HG03469 (cell line): ENCODE data around the gene APOM.
A peak's percentile ranks its signal among the peaks of the same experiment; 100 is the strongest.

Source experiments
- ATAC-seq: cut with Tn5 transposase; IDR thresholded peaks from one replicate; pipeline ENCODE4 v1.9.1; 2021; ENCODE audit warnings: mild to moderate bottlenecking, moderate library complexity, moderate number of reproducible peaks; ENCODE audit not compliant: unreplicated experiment

The APOM gene

DNA sequence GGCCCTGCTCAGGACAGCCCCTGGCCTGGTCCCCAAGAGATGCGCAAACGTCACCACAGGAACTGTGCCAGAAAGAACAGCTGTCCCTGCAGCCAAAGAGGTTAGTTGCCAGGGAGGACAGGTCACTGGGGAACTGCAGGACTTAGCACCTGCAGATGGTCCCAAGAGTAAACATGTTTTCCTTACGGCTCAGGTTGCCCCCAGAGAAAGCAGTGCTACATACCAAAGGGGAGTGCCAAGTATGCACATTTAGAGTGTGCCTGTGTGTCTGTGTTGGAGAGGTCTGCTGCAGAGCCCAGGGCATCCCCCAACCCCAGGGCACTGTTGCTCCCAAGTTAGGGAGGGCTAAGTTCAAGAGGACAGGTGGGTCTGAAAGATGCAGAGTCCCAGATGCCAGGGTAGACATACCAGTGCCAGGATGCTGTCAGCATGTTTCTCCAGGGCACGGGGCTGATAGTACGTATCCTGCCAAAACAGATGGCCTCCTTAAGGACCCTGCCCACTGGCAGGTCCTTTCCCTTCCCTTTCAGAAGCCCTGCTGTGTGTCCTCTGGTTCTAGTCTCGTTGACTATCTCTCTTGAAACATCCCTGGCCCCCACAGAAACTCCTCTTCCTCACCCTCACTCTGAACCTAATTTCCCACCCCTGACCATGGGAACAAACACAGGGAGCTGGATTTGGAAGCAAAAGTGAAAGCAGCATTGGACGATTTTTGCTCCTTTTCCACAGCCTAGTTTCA is 46.1 kb downstream of the APOM start:
- ATAC-seq, result no peak

DNA sequence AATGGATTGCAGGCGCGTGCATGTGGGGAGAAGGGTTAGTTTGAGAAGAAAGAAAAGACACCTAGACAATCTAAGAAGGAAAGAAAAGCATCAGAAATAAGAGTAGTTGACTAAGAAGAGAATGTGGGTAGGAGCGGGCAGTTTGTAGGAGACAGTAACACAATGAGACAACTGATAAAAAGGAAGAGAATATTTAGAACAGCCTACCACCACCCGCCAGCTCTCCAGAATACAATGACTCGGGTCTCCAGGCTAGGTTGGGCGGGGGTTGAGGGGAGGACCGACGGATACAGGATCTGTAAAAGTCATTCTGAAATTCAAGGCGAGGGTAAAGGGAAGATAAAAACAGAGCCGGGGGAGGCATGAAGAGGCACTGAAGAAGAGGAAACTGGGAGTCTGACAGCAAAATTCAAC is 46.7 kb downstream of the APOM start:
- no peak for ATAC-seq

DNA sequence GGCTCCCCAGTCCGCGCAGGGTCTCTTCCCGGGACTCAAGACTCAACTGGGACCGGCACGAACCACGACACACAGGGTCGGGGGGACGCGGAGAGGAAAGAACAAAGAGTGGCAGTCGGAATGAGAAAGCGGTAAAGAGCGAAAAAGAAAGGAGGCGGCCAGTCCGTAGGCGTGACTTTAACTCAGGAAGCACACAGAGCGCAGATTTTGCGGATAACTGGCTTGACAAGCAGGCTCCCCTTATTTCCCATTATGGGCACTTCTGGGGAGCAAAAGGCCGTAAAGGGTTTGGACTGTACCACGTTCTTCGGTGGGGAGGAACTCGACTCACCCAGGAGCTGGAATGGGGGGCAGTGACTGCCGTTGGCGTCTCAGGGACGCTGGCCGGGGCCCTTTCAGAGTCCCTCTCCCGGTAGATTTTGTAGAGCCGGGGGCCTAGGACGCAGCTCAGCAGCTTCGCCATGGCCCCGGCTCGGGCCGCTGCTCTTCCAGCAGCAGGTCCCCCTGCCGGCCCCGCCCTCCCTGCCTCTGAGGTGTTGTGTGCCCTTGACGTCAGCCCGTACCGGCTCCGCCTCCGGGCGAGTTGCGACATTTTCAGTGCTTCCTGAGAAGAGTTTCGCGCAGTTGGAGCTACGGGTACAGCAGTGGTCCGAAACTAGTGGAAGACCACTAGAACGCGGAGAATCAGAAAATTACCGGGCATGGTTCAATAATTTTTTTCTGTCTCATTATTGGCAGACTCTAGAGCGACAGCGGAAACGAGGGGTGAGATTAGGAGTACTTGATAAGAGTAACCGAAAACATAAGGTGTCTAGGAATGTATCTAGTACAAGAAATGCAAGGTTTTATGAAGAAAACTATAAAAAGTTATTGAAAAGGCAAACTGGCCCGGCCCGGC is 47.4 kb downstream of the APOM start, which contains the start of gene ABHD16A:
ABHD16A (minus strand) TSS at position 506 of the 898 bp plus-strand sequence; CDS start at position 463, 43 bp downstream.
- ATAC-seq, result peak; percentile 69

DNA sequence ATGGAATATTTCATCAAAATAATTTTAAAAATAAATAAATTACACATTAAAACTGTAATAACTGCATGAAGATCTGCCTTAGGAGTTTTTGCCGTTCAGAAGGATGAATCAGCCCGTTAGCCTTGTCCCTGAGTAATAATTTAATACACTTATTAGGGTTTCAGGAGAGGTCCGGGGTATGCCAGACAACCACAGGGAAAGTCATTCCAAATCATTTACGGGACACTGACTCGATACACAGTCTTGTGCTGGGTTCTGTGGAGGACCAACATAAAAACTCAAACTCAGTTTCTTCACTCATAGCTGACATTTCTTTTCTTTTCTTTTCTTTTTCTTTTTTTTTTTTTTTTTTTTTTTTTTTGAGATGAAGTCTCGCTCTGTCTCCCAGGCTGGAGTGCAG is 50.2 kb downstream of the APOM start:
- no peak for ATAC-seq

- no peak for ATAC-seq
Measured at GRCh38 chr6:31706599-31706998, 50.9 kb downstream of the APOM start, which contains the start of gene LY6G6F. Gene LY6G6F, plus strand, starts transcription at chr6:31706866. Its CDS starts 41 bp downstream, at chr6:31706907.

DNA sequence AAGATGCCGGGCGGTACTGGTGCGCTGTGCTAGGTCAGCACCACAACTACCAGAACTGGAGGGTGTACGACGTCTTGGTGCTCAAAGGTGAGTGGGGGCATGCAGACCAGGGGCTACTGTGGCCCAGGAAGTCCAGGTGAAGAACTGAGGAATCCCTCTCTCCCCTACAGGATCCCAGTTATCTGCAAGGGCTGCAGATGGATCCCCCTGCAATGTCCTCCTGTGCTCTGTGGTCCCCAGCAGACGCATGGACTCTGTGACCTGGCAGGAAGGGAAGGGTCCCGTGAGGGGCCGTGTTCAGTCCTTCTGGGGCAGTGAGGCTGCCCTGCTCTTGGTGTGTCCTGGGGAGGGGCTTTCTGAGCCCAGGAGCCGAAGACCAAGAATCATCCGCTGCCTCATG is 52.0 kb downstream of the APOM start:
- ATAC-seq, result no peak
